ENCODE data around the gene CCND1. TPM values are rescaled to one million over a fixed set of nuclear protein-coding genes. Genes with fewer than 3 reads are reported as not detected.

CCND1 gene
- total RNA-seq, 2 donors from 2014 or later, result 91.8 to 101 TPM

DNA sequence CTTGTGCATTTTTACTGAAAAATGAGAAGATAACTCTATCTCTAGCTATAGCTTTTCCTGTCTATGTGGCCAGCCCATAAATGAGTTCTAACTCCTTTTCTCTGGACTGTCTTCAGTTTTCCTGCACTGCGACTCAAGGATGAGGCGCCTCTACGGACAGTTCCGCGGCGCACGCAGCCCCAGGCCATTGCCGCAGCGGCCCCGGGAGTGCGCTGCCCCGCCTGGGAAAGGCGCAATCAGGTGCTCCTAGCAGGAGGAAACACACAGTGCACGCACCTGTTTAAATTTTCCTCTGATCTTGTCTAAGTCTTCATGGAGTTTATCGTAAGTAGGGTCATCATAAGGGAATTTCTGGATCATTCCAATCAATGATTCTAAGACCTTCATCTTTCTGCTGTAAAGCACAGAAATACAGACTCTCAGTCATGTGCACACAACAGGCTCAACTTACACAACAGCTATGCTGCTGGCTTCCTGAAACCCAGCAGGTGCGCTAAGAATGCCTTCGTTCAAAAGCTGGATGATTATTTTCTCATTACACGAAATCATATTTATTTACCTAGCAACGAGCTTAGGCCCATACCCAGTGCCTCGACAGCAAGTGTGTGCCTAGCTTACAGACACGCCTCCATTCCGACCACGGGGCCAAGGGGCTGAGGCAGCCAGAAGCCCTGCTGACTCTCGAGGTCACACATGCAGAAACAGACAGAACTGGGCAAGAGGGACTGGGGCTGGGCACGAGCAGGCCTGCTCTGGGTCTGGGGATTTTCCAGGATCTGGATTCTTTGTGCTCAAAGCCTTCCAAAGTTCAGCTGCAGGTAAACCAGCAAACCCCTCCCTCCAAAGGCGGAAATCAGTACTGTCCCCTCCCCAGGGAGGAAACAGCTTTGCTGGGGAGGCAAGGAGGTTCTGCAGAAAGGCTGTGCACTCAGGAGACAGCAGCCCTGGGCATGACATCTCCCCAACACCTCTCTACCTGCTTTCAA is 27.0 kb downstream of the CCND1 start:
- Histone ChIP-seq H3K4me3 (no peak overlapping the region), H3K27me3 (no peaks in the 10 kb centered on the region), H3K36me3 (peaks cover 57% of the 10 kb centered on the region), H3K27ac (no peak overlapping the region), H3K4me1 (peaks cover 0 to 12% of the 10 kb centered on the region in 2 donors), H3K9me3 (no peaks in the 10 kb centered on the region)
- no peak for DNase-seq (ENCODE audit: low spot score)
- TF ChIP-seq, protein P1, sequence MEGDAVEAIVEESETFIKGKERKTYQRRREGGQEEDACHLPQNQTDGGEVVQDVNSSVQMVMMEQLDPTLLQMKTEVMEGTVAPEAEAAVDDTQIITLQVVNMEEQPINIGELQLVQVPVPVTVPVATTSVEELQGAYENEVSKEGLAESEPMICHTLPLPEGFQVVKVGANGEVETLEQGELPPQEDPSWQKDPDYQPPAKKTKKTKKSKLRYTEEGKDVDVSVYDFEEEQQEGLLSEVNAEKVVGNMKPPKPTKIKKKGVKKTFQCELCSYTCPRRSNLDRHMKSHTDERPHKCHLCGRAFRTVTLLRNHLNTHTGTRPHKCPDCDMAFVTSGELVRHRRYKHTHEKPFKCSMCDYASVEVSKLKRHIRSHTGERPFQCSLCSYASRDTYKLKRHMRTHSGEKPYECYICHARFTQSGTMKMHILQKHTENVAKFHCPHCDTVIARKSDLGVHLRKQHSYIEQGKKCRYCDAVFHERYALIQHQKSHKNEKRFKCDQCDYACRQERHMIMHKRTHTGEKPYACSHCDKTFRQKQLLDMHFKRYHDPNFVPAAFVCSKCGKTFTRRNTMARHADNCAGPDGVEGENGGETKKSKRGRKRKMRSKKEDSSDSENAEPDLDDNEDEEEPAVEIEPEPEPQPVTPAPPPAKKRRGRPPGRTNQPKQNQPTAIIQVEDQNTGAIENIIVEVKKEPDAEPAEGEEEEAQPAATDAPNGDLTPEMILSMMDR (IDR thresholded peaks at IDR 0.05), result no peak

DNA sequence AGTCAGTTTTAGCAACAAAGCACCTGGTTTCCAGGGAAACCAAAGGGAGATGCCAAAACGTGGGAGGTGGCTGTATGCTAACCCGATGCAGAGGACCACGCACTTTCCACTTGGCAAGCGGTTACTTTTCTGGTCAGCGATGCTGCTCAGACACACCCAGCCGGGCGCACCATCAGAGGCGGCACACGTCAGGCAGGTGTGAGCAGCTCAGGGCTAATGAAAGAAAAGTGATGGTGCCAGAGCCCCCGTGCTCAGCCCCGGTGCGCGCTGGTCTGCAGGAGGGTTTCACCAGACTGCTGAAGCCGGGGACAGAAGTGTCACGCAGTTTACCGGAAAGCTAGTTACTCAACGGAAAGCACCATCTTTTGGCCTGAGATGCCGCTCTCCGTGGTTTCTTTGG is 28.5 kb downstream of the CCND1 start:
- Histone ChIP-seq H3K27ac (no peak overlapping the region), H3K4me3 (no peak overlapping the region), H3K27me3 (no peaks in the 10 kb centered on the region), H3K9me3 (no peaks in the 10 kb centered on the region), H3K36me3 (peaks cover 42% of the 10 kb centered on the region), H3K4me1 (peaks cover 0 to 26% of the 10 kb centered on the region in 2 donors)
- TF ChIP-seq, protein P1 (IDR thresholded peaks at IDR 0.05), result no peak
- no peak for DNase-seq (ENCODE audit: low spot score)

DNA sequence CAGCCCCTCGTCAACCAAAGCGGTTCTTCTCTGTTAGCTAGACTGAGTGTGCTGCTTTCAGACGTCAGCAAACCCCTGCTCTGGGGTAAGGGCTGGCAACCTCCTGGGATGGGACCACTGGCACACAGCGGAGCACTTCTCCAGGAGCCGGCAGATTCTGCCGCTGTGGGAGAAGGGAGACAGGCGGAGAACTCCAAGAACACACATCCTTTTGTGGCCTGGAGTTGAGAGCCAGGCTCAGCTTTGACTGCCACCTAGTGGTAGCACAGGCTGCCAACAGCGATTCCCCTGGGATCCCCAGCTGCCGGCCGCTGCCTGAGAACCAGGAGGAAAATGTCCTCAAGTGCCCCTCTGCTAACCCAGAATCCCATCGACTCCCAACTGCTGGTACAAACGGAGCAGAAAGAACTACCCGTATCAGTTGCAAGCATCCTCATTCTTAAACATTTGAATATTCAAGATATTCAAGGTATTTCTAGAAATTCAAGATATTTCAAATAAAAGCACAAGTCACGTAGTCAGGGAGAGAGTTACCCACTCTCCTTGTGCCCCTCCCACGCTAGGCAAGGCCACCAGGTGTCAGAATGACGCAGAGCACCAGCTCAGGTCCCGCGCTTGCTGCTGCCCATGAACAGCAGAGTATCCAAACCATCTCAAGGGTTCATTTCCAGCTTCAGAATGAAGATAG is 29.3 kb downstream of the CCND1 start:
- Histone ChIP-seq H3K4me1 (peaks cover 0 to 28% of the 10 kb centered on the region in 2 donors), H3K4me3 (no peak overlapping the region), H3K36me3 (peaks cover 35% of the 10 kb centered on the region), H3K9me3 (no peaks in the 10 kb centered on the region), H3K27ac (no peak overlapping the region), H3K27me3 (no peaks in the 10 kb centered on the region)
- TF ChIP-seq, protein P1 (IDR thresholded peaks at IDR 0.05), result peak; percentile 93 to 94
- peak; percentile 88 for DNase-seq (ENCODE audit: low spot score)

DNA sequence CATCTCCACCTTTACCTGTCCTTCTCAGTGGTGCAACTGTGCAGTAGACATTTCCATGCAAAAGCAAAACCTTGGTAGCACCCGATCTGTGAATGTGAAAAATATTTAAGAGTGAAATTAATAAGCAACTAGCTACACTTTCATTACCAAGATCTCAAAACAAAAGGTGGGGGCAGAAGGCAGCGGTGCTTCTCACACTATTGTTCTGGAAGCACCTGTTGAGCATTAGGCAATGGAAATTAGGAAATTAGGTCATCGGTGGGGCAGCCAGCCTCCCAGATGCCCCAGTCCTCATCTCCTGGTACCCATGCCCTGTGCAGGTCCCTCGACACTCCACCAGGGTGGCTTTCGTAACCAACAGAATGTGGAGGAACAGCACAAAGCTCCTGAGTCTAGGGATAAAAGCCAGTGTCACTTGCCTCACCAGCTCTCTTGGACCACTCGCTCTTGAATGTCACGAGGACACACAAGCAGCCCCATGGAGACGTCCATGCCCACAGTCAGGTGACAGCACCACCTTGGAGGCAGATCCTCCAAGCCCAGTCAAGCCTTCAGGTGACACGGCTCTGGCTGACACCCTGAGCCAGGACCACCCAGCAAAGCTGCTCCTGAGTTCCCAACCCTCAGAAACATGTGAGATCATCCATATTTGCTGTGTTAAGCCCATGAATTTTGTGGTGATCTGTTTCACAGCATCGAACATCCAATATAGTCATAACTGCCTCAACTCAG is 30.9 kb downstream of the CCND1 start:
- DNase-seq (ENCODE audit: low spot score), result no peak
- Histone ChIP-seq H3K9me3 (no peaks in the 10 kb centered on the region), H3K4me3 (no peak overlapping the region), H3K27ac (no peak overlapping the region), H3K36me3 (peaks cover 29% of the 10 kb centered on the region), H3K4me1 (peaks cover 0 to 32% of the 10 kb centered on the region in 2 donors), H3K27me3 (no peaks in the 10 kb centered on the region)
- TF ChIP-seq, protein P1 (IDR thresholded peaks at IDR 0.05), result no peak

DNA sequence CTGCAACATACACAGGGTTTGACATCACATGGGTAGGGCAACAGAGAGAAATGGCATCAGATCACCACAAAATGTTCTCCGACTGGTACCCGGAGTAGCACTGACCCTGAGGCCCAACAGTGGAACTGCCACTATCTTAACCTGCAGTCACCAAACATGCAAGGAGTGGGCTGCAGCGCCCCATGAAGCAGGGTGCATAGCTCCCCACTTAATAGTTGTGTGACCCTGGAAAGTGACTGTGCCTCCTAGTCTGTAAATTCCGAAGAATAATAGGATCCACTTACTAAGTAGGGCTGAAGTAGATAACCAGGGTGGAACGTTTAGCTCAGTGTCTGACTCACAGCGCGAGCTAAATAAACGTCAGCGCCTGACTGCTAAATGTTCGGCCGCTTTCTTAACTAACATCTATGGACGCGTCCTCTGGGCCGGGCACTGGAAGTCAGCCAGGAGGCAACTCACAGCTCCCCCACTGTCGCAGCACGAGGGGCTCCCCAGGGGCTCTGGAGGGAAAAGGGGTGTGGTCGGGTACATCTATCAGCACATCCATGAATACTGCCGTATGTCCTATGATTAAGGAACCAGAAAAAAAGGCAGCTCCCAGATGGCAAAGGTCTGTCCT is 33.4 kb downstream of the CCND1 start:
- Histone ChIP-seq H3K27me3 (no peaks in the 10 kb centered on the region), H3K9me3 (no peaks in the 10 kb centered on the region), H3K4me3 (peak overlapping the region; percentile 97 to 100), H3K36me3 (peaks cover 17% of the 10 kb centered on the region), H3K27ac (peak overlapping the region; percentile 83 to 85), H3K4me1 (peaks cover 0 to 32% of the 10 kb centered on the region in 2 donors)
- TF ChIP-seq, protein P1 (IDR thresholded peaks at IDR 0.05), result no peak
- no peak for DNase-seq (ENCODE audit: low spot score)
